Measurements from ENCODE around the gene TNK1.

TNK1 gene

GRCh38 chr17:7414837-7415236 lies 33.9 kb downstream of the TNK1 start:
- no peak for TF ChIP-seq CTCF (conservative IDR thresholded peaks at IDR 0.05; ENCODE audit: low read depth, low read length)
- no peak overlapping the region for H3K4me3 ChIP-seq (ENCODE audit: low read depth, low read length)

GRCh38 chr17:7415784-7416183 lies 34.9 kb downstream of the TNK1 start:
- H3K4me3 ChIP-seq (ENCODE audit: low read depth, low read length): no peak overlapping the region
- no peak for TF ChIP-seq CTCF (conservative IDR thresholded peaks at IDR 0.05; ENCODE audit: low read depth, low read length)
- DNase-seq (ENCODE audit: low read depth): no peak

More at GRCh38 chr17:7414837-7415236, 33.9 kb downstream of the TNK1 start:
- DNase-seq (ENCODE audit: low read depth): no peak

GRCh38 chr17:7416323-7416722 lies 35.4 kb downstream of the TNK1 start:
- TF ChIP-seq CTCF (conservative IDR thresholded peaks at IDR 0.05; ENCODE audit: low read depth, low read length): peak; percentile 26
- H3K4me3 ChIP-seq (ENCODE audit: low read depth, low read length): no peak overlapping the region
- peak; percentile 12 for DNase-seq (ENCODE audit: low read depth)

- no peak for DNase-seq (ENCODE audit: low read depth)
- no peak for TF ChIP-seq CTCF (conservative IDR thresholded peaks at IDR 0.05; ENCODE audit: low read depth, low read length)
- no peak overlapping the region for H3K4me3 ChIP-seq (ENCODE audit: low read depth, low read length)
Measured at GRCh38 chr17:7417056-7417655, 36.3 kb downstream of the TNK1 start.

GRCh38 chr17:7418472-7419152 lies 37.7 kb downstream of the TNK1 start:
- DNase-seq (ENCODE audit: low read depth): no peak

GRCh38 chr17:7419819-7420610 lies 39.1 kb downstream of the TNK1 start, which contains the start of gene SPEM1:
SPEM1 (plus strand) TSS chr17:7420324; CDS start chr17:7420385, 61 bp downstream.
- no peak for TF ChIP-seq CTCF (conservative IDR thresholded peaks at IDR 0.05; ENCODE audit: low read depth, low read length)
- H3K4me3 ChIP-seq (ENCODE audit: low read depth, low read length): no peak within 1 kb of the TSS
- DNase-seq (ENCODE audit: low read depth): no peak

More at GRCh38 chr17:7418472-7419152, 37.7 kb downstream of the TNK1 start:
- TF ChIP-seq CTCF (conservative IDR thresholded peaks at IDR 0.05; ENCODE audit: low read depth, low read length): no peak
- H3K4me3 ChIP-seq (ENCODE audit: low read depth, low read length): no peak overlapping the region

Measured in choroid plexus epithelial cell (primary cell).